ENCODE data around the gene ATP11A. TPM values are rescaled to one million over a fixed set of nuclear protein-coding genes. Genes with fewer than 3 reads are reported as not detected.

ATP11A gene
- total and polyA plus RNA-seq, 2 donors (not counting 3 experiments of a cell fraction or from before 2014, with no cell fraction given), result 16.5 to 88.1 TPM

GRCh38 chr13:112784811-112785482, 95.1 kb downstream of the ATP11A start:
- H3K4me2 ChIP-seq (ENCODE audit: insufficient read depth, low read length), result no peak overlapping the region
- H3K9me3 ChIP-seq (replicated peaks; ENCODE audit: control insufficient read depth, insufficient read depth, low read length), result no peaks in the 10 kb centered on the region
- H2AFZ ChIP-seq (ENCODE audit: low read depth, low read length), result no peak overlapping the region
- BruUV-seq (replicated peaks), result no TSS peak
- H3K79me2 ChIP-seq (ENCODE audit: control insufficient read depth, insufficient read depth, low read length), result no peaks in the 10 kb centered on the region
- ChIA-PET CTCF (no interaction called here), POLR2A (no interaction called here)
- H3K27me3 ChIP-seq (ENCODE audit: control insufficient read depth in 2 of 2, insufficient read depth in 2 of 2, low read length in 2 of 2), result no peaks in the 10 kb centered on the region
- H4K20me1 ChIP-seq (replicated peaks; ENCODE audit: control insufficient read depth, extremely low read depth, insufficient read depth, low read length), result no peaks in the 10 kb centered on the region
- intact Hi-C loops (cut with micrococcal nuclease), result loop anchor here (5.0 kb wide), 2 partner anchors 73 to 93 kb away; partner anchors contain the start of gene ATP11A
- no peaks in the 10 kb centered on the region for H3K9me1 ChIP-seq (replicated peaks; ENCODE audit: control insufficient read depth, extremely low read depth, insufficient read depth, low read length)
- H3K9ac ChIP-seq (replicated peaks; ENCODE audit: extremely low read depth, insufficient read depth, low read length), result no peak overlapping the region
- TF ChIP-seq POLR2A (IDR thresholded peaks at IDR 0.05; ENCODE audit: low read depth, low read length), result no peak
- TF ChIP-seq GATA2 (IDR thresholded peaks at IDR 0.05; ENCODE audit: insufficient read depth, insufficient read length, low read depth, low read length), result no peak
- TF ChIP-seq, protein P1, sequence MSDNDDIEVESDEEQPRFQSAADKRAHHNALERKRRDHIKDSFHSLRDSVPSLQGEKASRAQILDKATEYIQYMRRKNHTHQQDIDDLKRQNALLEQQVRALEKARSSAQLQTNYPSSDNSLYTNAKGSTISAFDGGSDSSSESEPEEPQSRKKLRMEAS (IDR thresholded peaks at IDR 0.05; ENCODE audit: insufficient read depth, insufficient read length), result no peak
- dilution Hi-C loops (cut with MboI; ENCODE audit: extremely low pct_ligation_motif_present, low sequenced_read_pairs), result no loop called here
- DNase-seq (ENCODE audit: low read depth, low spot score) (no peak), FAIRE-seq (no peak)
- no peak overlapping the region for H3K27ac ChIP-seq (ENCODE audit: insufficient read depth, low read depth, low read length)
- H3K4me3 ChIP-seq (replicated peaks in 1 of 3; ENCODE audit: insufficient read depth in 1 of 3, low read depth in 1 of 3, low read length in 3 of 3), result no peak overlapping the region
- H3K4me1 ChIP-seq (ENCODE audit: control insufficient read depth, extremely low read depth, insufficient read depth, low read length), result peaks cover 2% of the 10 kb centered on the region
- peaks cover 0 to 5% of the 10 kb centered on the region in 2 experiments for H3K36me3 ChIP-seq (ENCODE audit: control insufficient read depth in 2 of 2, extremely low read depth in 1 of 2, insufficient read depth in 2 of 2, low read length in 2 of 2)

- no peak for DNase-seq (ENCODE audit: low read depth, low spot score)
- Histone ChIP-seq H3K9me1 (replicated peaks; ENCODE audit: control insufficient read depth, extremely low read depth, insufficient read depth, low read length) (no peaks in the 10 kb centered on the region), H3K9ac (replicated peaks; ENCODE audit: extremely low read depth, insufficient read depth, low read length) (no peak overlapping the region), H2AFZ (ENCODE audit: low read depth, low read length) (no peak overlapping the region), H3K4me1 (ENCODE audit: control insufficient read depth, extremely low read depth, insufficient read depth, low read length) (peaks cover 2% of the 10 kb centered on the region), H3K27me3 (ENCODE audit: control insufficient read depth in 2 of 2, insufficient read depth in 2 of 2, low read length in 2 of 2) (no peaks in the 10 kb centered on the region), H3K27ac (ENCODE audit: insufficient read depth, low read depth, low read length) (no peak overlapping the region), H3K79me2 (ENCODE audit: control insufficient read depth, insufficient read depth, low read length) (no peaks in the 10 kb centered on the region), H3K4me3 (replicated peaks in 1 of 3; ENCODE audit: insufficient read depth in 1 of 3, low read depth in 1 of 3, low read length in 3 of 3) (no peak overlapping the region), H3K36me3 (ENCODE audit: control insufficient read depth in 2 of 2, extremely low read depth in 1 of 2, insufficient read depth in 2 of 2, low read length in 2 of 2) (peaks cover 0 to 5% of the 10 kb centered on the region in 2 experiments), H3K9me3 (replicated peaks; ENCODE audit: control insufficient read depth, insufficient read depth, low read length) (no peaks in the 10 kb centered on the region), H3K4me2 (ENCODE audit: insufficient read depth, low read length) (no peak overlapping the region), H4K20me1 (replicated peaks; ENCODE audit: control insufficient read depth, extremely low read depth, insufficient read depth, low read length) (no peaks in the 10 kb centered on the region)
- intact Hi-C loops (cut with micrococcal nuclease), result no loop called here
- dilution Hi-C loops (cut with MboI; ENCODE audit: extremely low pct_ligation_motif_present, low sequenced_read_pairs), result no loop called here
- FAIRE-seq, result no peak
- ChIA-PET CTCF (no interaction called here), POLR2A (no interaction called here)
- BruUV-seq (replicated peaks), result no TSS peak
- TF ChIP-seq POLR2A (IDR thresholded peaks at IDR 0.05; ENCODE audit: low read depth, low read length) (no peak), EZH2 (IDR thresholded peaks at IDR 0.05; ENCODE audit: borderline replicate concordance, low read depth, low read length, severe bottlenecking) (no peak), FOS (IDR thresholded peaks at IDR 0.05; ENCODE audit: borderline replicate concordance, insufficient read depth, low read length) (no peak), GATA2 (IDR thresholded peaks at IDR 0.05; ENCODE audit: insufficient read depth, insufficient read length, low read depth, low read length) (no peak), MYC (IDR thresholded peaks at IDR 0.05; ENCODE audit: low read depth, low read length) (no peak), POLR2AphosphoS5 (IDR thresholded peaks at IDR 0.05; ENCODE audit: insufficient read depth, low read depth, low read length) (no peak)
- TF ChIP-seq, protein P2, sequence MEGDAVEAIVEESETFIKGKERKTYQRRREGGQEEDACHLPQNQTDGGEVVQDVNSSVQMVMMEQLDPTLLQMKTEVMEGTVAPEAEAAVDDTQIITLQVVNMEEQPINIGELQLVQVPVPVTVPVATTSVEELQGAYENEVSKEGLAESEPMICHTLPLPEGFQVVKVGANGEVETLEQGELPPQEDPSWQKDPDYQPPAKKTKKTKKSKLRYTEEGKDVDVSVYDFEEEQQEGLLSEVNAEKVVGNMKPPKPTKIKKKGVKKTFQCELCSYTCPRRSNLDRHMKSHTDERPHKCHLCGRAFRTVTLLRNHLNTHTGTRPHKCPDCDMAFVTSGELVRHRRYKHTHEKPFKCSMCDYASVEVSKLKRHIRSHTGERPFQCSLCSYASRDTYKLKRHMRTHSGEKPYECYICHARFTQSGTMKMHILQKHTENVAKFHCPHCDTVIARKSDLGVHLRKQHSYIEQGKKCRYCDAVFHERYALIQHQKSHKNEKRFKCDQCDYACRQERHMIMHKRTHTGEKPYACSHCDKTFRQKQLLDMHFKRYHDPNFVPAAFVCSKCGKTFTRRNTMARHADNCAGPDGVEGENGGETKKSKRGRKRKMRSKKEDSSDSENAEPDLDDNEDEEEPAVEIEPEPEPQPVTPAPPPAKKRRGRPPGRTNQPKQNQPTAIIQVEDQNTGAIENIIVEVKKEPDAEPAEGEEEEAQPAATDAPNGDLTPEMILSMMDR (IDR thresholded peaks at IDR 0.05; ENCODE audit: extremely low read depth in 1 of 2, insufficient read depth in 1 of 2, low read depth in 1 of 2, low read length in 2 of 2), result no peak
- TF ChIP-seq, protein P1 (IDR thresholded peaks at IDR 0.05; ENCODE audit: insufficient read depth, insufficient read length), result no peak
Measured at GRCh38 chr13:112785483-112785856, 95.6 kb downstream of the ATP11A start.

Measured in endothelial cell of umbilical vein (primary cell).